HG02943 (cell line): Measurements from ENCODE around the gene GATAD2A.

Experiments
- ATAC-seq: cut with Tn5 transposase; IDR thresholded peaks from one replicate; pipeline ENCODE4 v1.9.1; 2021; ENCODE audit warnings: mild to moderate bottlenecking, low read depth, moderate library complexity; ENCODE audit not compliant: unreplicated experiment

GATAD2A gene

GRCh38 chr19:19502808-19503602 lies 97.5 kb downstream of the GATAD2A start:
- ATAC-seq: no peak

- no peak for ATAC-seq
Measured at GRCh38 chr19:19504754-19505668, 99.5 kb downstream of the GATAD2A start.

- no peak for ATAC-seq
Measured at GRCh38 chr19:19505669-19506326, 100.3 kb downstream of the GATAD2A start.

GRCh38 chr19:19506592-19506991 lies 101.1 kb downstream of the GATAD2A start:
- no peak for ATAC-seq

GRCh38 chr19:19507354-19507753 lies 101.9 kb downstream of the GATAD2A start:
- no peak for ATAC-seq

GRCh38 chr19:19508217-19508616 lies 102.7 kb downstream of the GATAD2A start:
- no peak for ATAC-seq

GRCh38 chr19:19510432-19510831 lies 105.0 kb downstream of the GATAD2A start:
- no peak for ATAC-seq

- no peak for ATAC-seq
Measured at GRCh38 chr19:19513682-19514081, 108.2 kb downstream of the GATAD2A start.

GRCh38 chr19:19514215-19514657 lies 108.8 kb downstream of the GATAD2A start:
- ATAC-seq: no peak

GRCh38 chr19:19514881-19515641 lies 109.6 kb downstream of the GATAD2A start, which contains the start of gene TSSK6:
Gene TSSK6, minus strand, starts transcription at chr19:19515548. Its CDS starts 121 bp downstream, at chr19:19515427.
- ATAC-seq: no peak

GRCh38 chr19:19515642-19516519 lies 110.4 kb downstream of the GATAD2A start, which contains the start of gene NDUFA13:
Gene NDUFA13, plus strand, starts transcription at chr19:19516225. Its CDS starts 14 bp downstream, at chr19:19516239.
- ATAC-seq: peak; percentile 93

GRCh38 chr19:19517235-19517619 lies 111.8 kb downstream of the GATAD2A start:
- ATAC-seq: no peak

- no peak for ATAC-seq
Measured at GRCh38 chr19:19520989-19521388, 115.5 kb downstream of the GATAD2A start.

- no peak for ATAC-seq
Measured at GRCh38 chr19:19523177-19523576, 117.7 kb downstream of the GATAD2A start.

- no peak for ATAC-seq
Measured at GRCh38 chr19:19524053-19524452, 118.6 kb downstream of the GATAD2A start.

GRCh38 chr19:19525611-19526380 lies 120.3 kb downstream of the GATAD2A start:
- no peak for ATAC-seq

GRCh38 chr19:19526581-19527370 lies 121.3 kb downstream of the GATAD2A start:
- ATAC-seq: no peak

- ATAC-seq: no peak
Measured at GRCh38 chr19:19527371-19527656, 121.8 kb downstream of the GATAD2A start.
